GM23248 (cell line): ENCODE measurements around the gene GOLPH3L.

Source experiments
- EZH2 ChIP-seq: fragments of 200-600 bp; sonication (generic); IDR thresholded peaks from 2 replicates; pipeline ENCODE4 v1.6.1; 2018; ENCODE audit warnings: antibody characterized with exemption, mild to moderate bottlenecking; ENCODE audit not compliant: insufficient read depth, poor library complexity, severe bottlenecking
- EZH2phosphoT487 ChIP-seq: fragments of 200-600 bp; sonication (generic); IDR thresholded peaks from 2 replicates; pipeline ENCODE4 v1.6.1; 2018; ENCODE audit warnings: antibody characterized with exemption, moderate library complexity, mild to moderate bottlenecking, low read depth; ENCODE audit not compliant: insufficient read depth

- TF ChIP-seq EZH2 (no peak), EZH2phosphoT487 (no peak)
These were observed 33.6 kb downstream of the GOLPH3L start for GRCh38 chr1:150663321-150663720.
